Right ventricle myocardium inferior (tissue), 1 donor: Measurements from ENCODE around the gene PAX3. TPM values are rescaled to one million over a fixed set of nuclear protein-coding genes. Genes with fewer than 3 reads are reported as not detected.

Experiments used
- ATAC-seq: fragments of 200-7000 bp; cut with Tn5 transposase; one replicate; pipeline ENCODE4 v1.9.1; 2020; ENCODE audit warnings: mild to moderate bottlenecking, moderate library complexity
- DNase-seq: peaks from one replicate; pipeline ENCODE4 v3.0.0; 2021; ENCODE audit errors: missing footprints
- intact Hi-C: fragments of 100-400 bp; cut with DNase I; formaldehyde crosslinking; loops from one replicate; pipeline ENCODE4 v1.11.0; 2022
- total RNA-seq: library from RNA; stranded (reverse); fragmentation: NEBNext Ultra II Directional; extraction: Animal tissue kit (Norgen Biotek cat#: 25700); gene quantifications from one replicate; pipeline ENCODE4 v1.2.1, GENCODE V29; 2021
- donor health status: DM: no; HTN: yes; CAD: no; lungs with severe emphysema.

PAX3 gene
- total RNA-seq, 1 donor from 2014 or later = not detected

- ATAC-seq = no peak
- DNase-seq = no peak
- intact Hi-C loops = no loop called here
These were observed 2.4 kb upstream of the PAX3 start for GRCh38 chr2:222301053-222301795.

GRCh38 chr2:222300726-222301052 lies 1.9 kb upstream of the PAX3 start:
- DNase-seq (no peak), ATAC-seq (no peak)
- intact Hi-C loops = no loop called here

GRCh38 chr2:222299906-222300725 lies 1.3 kb upstream of the PAX3 start:
- intact Hi-C loops = no loop called here
- DNase-seq = no peak
- no peak for ATAC-seq

GRCh38 chr2:222298001-222298310 lies 842 bp downstream of the PAX3 start:
- ATAC-seq (no peak), DNase-seq (no peak)
- intact Hi-C loops = no loop called here

- no peak for DNase-seq
- ATAC-seq = no peak
- intact Hi-C loops = no loop called here
These were observed 1.2 kb downstream of the PAX3 start for GRCh38 chr2:222297600-222297935.

GRCh38 chr2:222296911-222297599 lies 1.7 kb downstream of the PAX3 start:
- DNase-seq (no peak), ATAC-seq (no peak)
- intact Hi-C loops = no loop called here

GRCh38 chr2:222296311-222296741 lies 2.5 kb downstream of the PAX3 start:
- intact Hi-C loops = no loop called here
- DNase-seq (no peak), ATAC-seq (no peak)

- DNase-seq (no peak), ATAC-seq (no peak)
- intact Hi-C loops = no loop called here
These were observed 3.3 kb downstream of the PAX3 start for GRCh38 chr2:222295368-222296062.

GRCh38 chr2:222294996-222295367 lies 3.8 kb downstream of the PAX3 start:
- ATAC-seq (no peak), DNase-seq (no peak)
- intact Hi-C loops = no loop called here

GRCh38 chr2:222293660-222294630 lies 4.9 kb downstream of the PAX3 start:
- no peak for ATAC-seq
- intact Hi-C loops = no loop called here
- no peak for DNase-seq

- DNase-seq (no peak), ATAC-seq (no peak)
- intact Hi-C loops = no loop called here
These were observed 6.4 kb downstream of the PAX3 start for GRCh38 chr2:222292149-222293134.

- DNase-seq = no peak
- intact Hi-C loops = no loop called here
- no peak for ATAC-seq
These were observed 7.3 kb downstream of the PAX3 start for GRCh38 chr2:222291485-222291841.

- DNase-seq (no peak), ATAC-seq (no peak)
- intact Hi-C loops = no loop called here
These were observed 7.9 kb downstream of the PAX3 start for GRCh38 chr2:222290736-222291484.

GRCh38 chr2:222290401-222290735 lies 8.4 kb downstream of the PAX3 start:
- ATAC-seq = no peak
- no peak for DNase-seq
- intact Hi-C loops = no loop called here

GRCh38 chr2:222289278-222290160 lies 9.3 kb downstream of the PAX3 start:
- DNase-seq (no peak), ATAC-seq (no peak)
- intact Hi-C loops = no loop called here
